ENCODE results near the gene PPP1R3D.
A peak's percentile ranks its signal among the peaks of the same experiment; 100 is the strongest.

PPP1R3D gene

DNA sequence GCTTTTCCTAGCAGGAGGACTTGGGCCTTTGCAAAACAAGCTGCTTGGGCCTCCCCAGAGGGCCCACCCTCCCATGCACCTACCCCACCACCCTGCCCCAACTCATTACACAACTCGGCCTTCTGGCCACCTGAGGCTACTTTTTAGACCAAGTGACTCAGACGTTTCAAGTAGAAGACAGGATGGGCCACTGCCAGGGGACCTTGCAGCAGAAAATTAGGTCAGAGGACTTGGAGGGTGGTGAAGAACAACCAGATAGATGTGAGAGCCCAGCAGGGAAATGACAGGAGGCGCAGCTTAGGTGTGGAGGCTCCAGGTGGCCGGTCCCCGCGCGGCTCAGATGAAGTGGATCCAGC lies 1.4 kb downstream of the PPP1R3D start:
- TF ChIP-seq, protein P1, sequence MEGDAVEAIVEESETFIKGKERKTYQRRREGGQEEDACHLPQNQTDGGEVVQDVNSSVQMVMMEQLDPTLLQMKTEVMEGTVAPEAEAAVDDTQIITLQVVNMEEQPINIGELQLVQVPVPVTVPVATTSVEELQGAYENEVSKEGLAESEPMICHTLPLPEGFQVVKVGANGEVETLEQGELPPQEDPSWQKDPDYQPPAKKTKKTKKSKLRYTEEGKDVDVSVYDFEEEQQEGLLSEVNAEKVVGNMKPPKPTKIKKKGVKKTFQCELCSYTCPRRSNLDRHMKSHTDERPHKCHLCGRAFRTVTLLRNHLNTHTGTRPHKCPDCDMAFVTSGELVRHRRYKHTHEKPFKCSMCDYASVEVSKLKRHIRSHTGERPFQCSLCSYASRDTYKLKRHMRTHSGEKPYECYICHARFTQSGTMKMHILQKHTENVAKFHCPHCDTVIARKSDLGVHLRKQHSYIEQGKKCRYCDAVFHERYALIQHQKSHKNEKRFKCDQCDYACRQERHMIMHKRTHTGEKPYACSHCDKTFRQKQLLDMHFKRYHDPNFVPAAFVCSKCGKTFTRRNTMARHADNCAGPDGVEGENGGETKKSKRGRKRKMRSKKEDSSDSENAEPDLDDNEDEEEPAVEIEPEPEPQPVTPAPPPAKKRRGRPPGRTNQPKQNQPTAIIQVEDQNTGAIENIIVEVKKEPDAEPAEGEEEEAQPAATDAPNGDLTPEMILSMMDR (IDR thresholded peaks at IDR 0.05; ENCODE audit: control extremely low read depth, extremely low read depth, low read depth, missing control alignments), result no peak
- ChIA-PET POLR2A (no interaction called here), CTCF (interaction anchor here (0.8 to 6.2 kb wide), 3 partner anchors 9 to 1958 kb away, joined by 3 to 94 read pairs (median 3); no protein-coding TSS in a partner anchor)
- no peak for DNase-seq (ENCODE audit: extremely low spot score)

DNA sequence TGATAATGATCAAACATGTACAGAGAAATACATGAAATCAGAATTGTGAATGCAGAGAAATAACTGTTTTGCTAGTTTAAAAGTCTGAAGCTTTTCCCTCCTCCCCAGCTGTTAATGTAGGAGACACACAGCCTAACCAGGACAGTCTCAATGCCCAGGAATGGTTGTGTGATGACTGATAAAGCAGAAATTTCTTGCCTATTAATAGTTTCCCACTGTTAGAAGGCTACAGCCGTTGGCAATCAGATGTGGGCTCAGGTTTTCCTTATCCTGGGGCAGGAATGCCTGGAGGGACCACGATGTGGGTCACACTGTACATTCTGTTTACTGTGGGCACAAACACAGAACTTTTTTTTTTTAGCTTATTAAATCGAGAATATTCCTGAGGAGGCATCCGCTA lies 1.9 kb downstream of the PPP1R3D start:
- no peak for DNase-seq (ENCODE audit: extremely low spot score)
- ChIA-PET CTCF (interaction anchor here (1.2 to 6.2 kb wide), 2 partner anchors 10 to 1958 kb away, joined by 3 to 94 read pairs; no protein-coding TSS in a partner anchor), POLR2A (no interaction called here)
- TF ChIP-seq, protein P1 (IDR thresholded peaks at IDR 0.05; ENCODE audit: control extremely low read depth, extremely low read depth, low read depth, missing control alignments), result no peak

DNA sequence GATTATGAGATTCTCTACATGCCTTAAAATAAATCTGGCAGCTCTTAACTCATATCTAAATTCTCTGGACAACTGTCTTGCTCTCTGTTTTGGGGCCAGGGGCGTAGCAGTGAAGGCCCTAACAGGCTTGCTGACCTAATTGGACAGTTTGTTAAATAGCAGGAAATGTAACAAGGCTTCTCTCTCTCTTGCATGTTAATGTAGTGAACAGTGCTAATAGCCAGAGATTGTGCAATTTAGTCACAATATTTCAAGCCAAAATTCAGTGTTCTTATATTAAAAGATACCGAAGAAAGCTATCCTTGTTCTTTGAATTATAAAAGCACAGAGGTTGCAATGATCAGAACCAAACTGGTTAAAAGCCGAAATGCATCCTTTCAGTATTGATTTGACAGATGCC lies 3.0 kb downstream of the PPP1R3D start:
- ChIA-PET POLR2A (no interaction called here), CTCF (interaction anchor here (1.0 to 6.2 kb wide), 5 partner anchors 10 to 35 kb away, joined by 3 to 94 read pairs (median 9); no protein-coding TSS in a partner anchor)
- TF ChIP-seq, protein P1 (IDR thresholded peaks at IDR 0.05; ENCODE audit: control extremely low read depth, extremely low read depth, low read depth, missing control alignments), result no peak
- no peak for DNase-seq (ENCODE audit: extremely low spot score)

DNA sequence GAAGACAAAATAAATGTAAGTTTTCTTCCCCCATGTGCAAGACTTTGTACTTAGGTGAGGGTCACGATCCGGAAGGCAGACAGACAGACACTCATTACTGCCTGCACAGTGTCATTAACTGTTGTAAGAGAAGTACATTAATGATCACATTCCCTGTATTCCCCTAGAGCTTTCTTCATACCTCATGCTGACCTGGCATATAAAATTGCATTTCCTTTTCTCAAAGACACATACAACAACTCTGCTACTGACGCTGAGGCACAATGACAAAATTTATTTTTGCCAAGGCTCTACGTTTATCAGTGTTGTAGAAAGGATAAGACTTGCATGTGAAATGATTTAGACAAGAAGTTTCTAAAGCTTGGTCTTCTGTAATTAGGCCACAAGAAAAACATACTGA lies 3.7 kb downstream of the PPP1R3D start:
- ChIA-PET CTCF (interaction anchor here (1.0 to 6.2 kb wide), 5 partner anchors 9 to 34 kb away, joined by 3 to 94 read pairs (median 9); no protein-coding TSS in a partner anchor), POLR2A (no interaction called here)
- TF ChIP-seq, protein P1 (IDR thresholded peaks at IDR 0.05; ENCODE audit: control extremely low read depth, extremely low read depth, low read depth, missing control alignments), result no peak

DNA sequence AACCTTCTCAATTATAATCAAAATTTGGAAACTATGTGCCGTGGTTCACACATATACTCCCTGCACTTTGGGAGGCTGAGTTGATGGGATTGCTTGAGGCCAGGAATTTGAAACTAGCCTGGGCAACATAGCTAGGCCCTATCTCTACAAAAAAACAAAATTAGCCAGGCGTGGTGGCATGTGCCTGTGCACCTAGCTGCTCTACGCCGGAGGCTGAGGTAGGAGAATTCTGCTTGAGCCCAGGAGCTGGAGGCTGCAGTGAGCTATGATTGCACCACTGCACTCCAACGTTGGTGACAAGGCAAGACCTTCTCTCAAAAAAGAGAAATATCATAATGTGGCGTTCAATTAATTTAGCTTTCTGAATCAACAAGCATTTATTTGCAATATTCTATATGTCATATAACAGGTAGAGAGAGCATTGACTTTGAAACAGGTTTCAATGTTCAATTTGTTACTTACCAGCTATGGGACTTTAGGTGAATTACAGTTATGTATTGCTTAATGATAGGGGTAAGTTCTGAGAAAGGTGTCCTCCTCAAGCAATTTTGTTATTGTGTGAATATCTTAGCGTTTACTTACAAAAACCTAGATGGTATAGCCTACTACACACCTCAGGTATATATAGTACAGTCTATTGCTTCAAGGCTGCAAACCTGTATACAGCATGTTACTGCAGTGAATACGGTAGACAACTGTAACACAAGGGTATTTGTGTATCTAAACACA lies 4.5 kb downstream of the PPP1R3D start:
- ChIA-PET POLR2A (no interaction called here), CTCF (interaction anchor here (1.0 to 6.2 kb wide), 5 partner anchors 9 to 86 kb away, joined by 3 to 94 read pairs (median 9); no protein-coding TSS in a partner anchor)
- no peak for DNase-seq (ENCODE audit: extremely low spot score)
- TF ChIP-seq, protein P1 (IDR thresholded peaks at IDR 0.05; ENCODE audit: control extremely low read depth, extremely low read depth, low read depth, missing control alignments), result no peak

More for the DNA sequence above, 3.7 kb downstream of the PPP1R3D start:
- no peak for DNase-seq (ENCODE audit: extremely low spot score)

DNA sequence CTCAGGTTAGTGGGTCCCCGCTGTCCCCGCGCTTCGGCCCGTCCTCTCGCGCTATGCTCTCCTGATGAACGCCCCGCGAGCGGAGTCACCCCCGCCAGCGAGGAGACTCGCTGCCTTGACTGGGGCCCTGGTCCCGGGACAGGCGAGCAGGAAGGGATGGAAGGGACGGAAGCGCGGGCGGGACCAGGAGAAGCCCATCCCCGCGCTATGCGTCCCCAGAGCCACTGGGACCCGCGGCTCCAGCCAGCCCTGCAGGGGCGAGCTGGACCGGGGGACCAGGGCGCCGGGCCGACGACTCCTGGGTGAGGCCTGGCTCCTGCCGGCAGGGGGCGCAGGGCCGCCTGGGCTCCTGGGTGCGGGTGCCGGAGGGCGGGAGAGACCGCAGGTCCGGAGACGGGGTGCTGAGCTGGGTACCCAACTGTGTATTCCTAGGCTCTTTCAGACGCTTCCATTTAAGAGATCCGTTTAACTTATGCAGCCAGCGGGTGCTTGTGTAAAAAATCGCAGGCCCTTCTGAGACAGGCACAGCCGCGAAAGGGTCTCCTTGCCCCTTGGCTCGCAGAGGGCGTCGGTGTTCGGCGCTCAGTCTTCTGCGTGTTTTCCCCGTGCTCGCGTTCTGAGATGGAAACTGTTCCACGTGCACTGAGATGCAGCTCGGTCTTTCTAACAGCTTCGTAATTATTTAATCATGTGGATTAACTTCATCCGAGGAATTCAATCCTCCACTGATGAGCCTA lies 6.1 kb downstream of the PPP1R3D start:
- POLR2A ChIA-PET, result no interaction called here
- DNase-seq (ENCODE audit: extremely low spot score), result peak; percentile 88
- CTCF ChIA-PET, result interaction anchor here (0.7 to 6.2 kb wide), 13 partner anchors 8 to 269 kb away, joined by 3 to 94 read pairs (median 5); no protein-coding TSS in a partner anchor
- TF ChIP-seq, protein P1 (IDR thresholded peaks at IDR 0.05; ENCODE audit: control extremely low read depth, extremely low read depth, low read depth, missing control alignments), result peak; percentile 96

All from GM10248 (cell line).